Right kidney (tissue), 9 donors: Measurements from ENCODE around the gene NIT1.
A peak's percentile ranks its signal among the peaks of the same experiment; 100 is the strongest.

Experiments
- DNase-seq: peaks from one replicate; pipeline ENCODE4 v3.0.0-alpha.2; 2016
- long read RNA-seq, 8 donors: transcript quantifications; one replicate each; lab custom pipeline, GENCODE V29; 2026

NIT1 gene
- long read RNA-seq, donor 1, transcript NIT1-203 (7 exons, 1,362 nt): major isoform, 13 of 19 reads
- long read RNA-seq, donor 1, partial matches to known transcripts: 0 of 19 reads
- long read RNA-seq, donor 1, other reads (novel, unspliced or antisense): 0 of 19 reads
- long read RNA-seq, donor 2, transcript NIT1-203 (7 exons, 1,362 nt): major isoform, 10 of 20 reads
- long read RNA-seq, donor 2, partial matches to known transcripts: 0 of 20 reads
- long read RNA-seq, donor 2, other reads (novel, unspliced or antisense): 5 of 20 reads
- long read RNA-seq, donor 3, partial matches to known transcripts: 0 of 4 reads
- long read RNA-seq, donor 3, other reads (novel, unspliced or antisense): 0 of 4 reads
- long read RNA-seq, donor 4, transcript NIT1-203 (7 exons, 1,362 nt): major isoform, 10 of 14 reads
- long read RNA-seq, donor 4, partial matches to known transcripts: 0 of 14 reads
- long read RNA-seq, donor 4, other reads (novel, unspliced or antisense): 0 of 14 reads
- long read RNA-seq, donor 5, transcript NIT1-203 (7 exons, 1,362 nt): major isoform, 20 of 22 reads
- long read RNA-seq, donor 5, partial matches to known transcripts: 0 of 22 reads
- long read RNA-seq, donor 5, other reads (novel, unspliced or antisense): 0 of 22 reads
- long read RNA-seq, donor 6, partial matches to known transcripts: 6 of 16 reads
- long read RNA-seq, donor 6, other reads (novel, unspliced or antisense): 0 of 16 reads
- long read RNA-seq, donor 7, transcript NIT1-203 (7 exons, 1,362 nt): major isoform, 10 of 27 reads
- long read RNA-seq, donor 7, partial matches to known transcripts: 5 of 27 reads
- long read RNA-seq, donor 7, other reads (novel, unspliced or antisense): 7 of 27 reads
- long read RNA-seq, donor 8, transcript NIT1-203 (7 exons, 1,362 nt): major isoform, 14 of 28 reads
- long read RNA-seq, donor 8, partial matches to known transcripts: 0 of 28 reads
- long read RNA-seq, donor 8, other reads (novel, unspliced or antisense): 11 of 28 reads

- DNase-seq: peak; percentile 94
Observed at GRCh38 chr1:161117759-161118581, at the start of gene NIT1, which contains the start of gene PFDN2. TSS of gene NIT1 (plus strand) at chr1:161118105. CDS start at chr1:161118177, 72 bp downstream. TSS of gene PFDN2 (minus strand) at chr1:161118037. CDS start at chr1:161118026, 11 bp downstream.

GRCh38 chr1:161068306-161069234 lies 49.3 kb upstream of the NIT1 start:
- DNase-seq: no peak

- DNase-seq: no peak
Observed at GRCh38 chr1:161069241-161069640, 48.7 kb upstream of the NIT1 start.

GRCh38 chr1:161069731-161070270 lies 48.1 kb upstream of the NIT1 start, which contains the start of gene ARHGAP30:
TSS of gene ARHGAP30 (minus strand) at chr1:161069891. CDS start at chr1:161069624, 267 bp downstream.
- no peak for DNase-seq

- DNase-seq: no peak
Observed at GRCh38 chr1:161070761-161071160, 47.1 kb upstream of the NIT1 start.

GRCh38 chr1:161071886-161072371 lies 46.0 kb upstream of the NIT1 start:
- DNase-seq: no peak

- no peak for DNase-seq
Observed at GRCh38 chr1:161072751-161073449, 45.0 kb upstream of the NIT1 start.

GRCh38 chr1:161073474-161074121 lies 44.3 kb upstream of the NIT1 start:
- DNase-seq: no peak

GRCh38 chr1:161074676-161075368 lies 43.1 kb upstream of the NIT1 start:
- DNase-seq: no peak

- DNase-seq: no peak
Observed at GRCh38 chr1:161076410-161076809, 41.5 kb upstream of the NIT1 start.

- DNase-seq: no peak
Observed at GRCh38 chr1:161077426-161077825, 40.5 kb upstream of the NIT1 start.

- DNase-seq: no peak
Observed at GRCh38 chr1:161079436-161080110, 38.3 kb upstream of the NIT1 start.

GRCh38 chr1:161080441-161081405 lies 37.2 kb upstream of the NIT1 start:
- DNase-seq: no peak

- no peak for DNase-seq
Observed at GRCh38 chr1:161081519-161081918, 36.4 kb upstream of the NIT1 start.

GRCh38 chr1:161082483-161082882 lies 35.4 kb upstream of the NIT1 start:
- DNase-seq: no peak

GRCh38 chr1:161082996-161083747 lies 34.7 kb upstream of the NIT1 start:
- no peak for DNase-seq
